GM19238 (cell line): Measurements from ENCODE around the gene C1orf146.
"Not testable (repeated sequence)": the region's sequence is repeated elsewhere in the genome, so short reads cannot be mapped to it uniquely, and the experiment has no call there.

Source experiments
- DNase-seq: peaks from one replicate; pipeline ENCODE4 v3.0.0; 2011; ENCODE audit warnings: low spot score; ENCODE audit not compliant: insufficient read length

Gene C1orf146

GRCh38 chr1:92217721-92218120, at the start of gene C1orf146:
Gene C1orf146 (plus strand): TSS chr1:92217915. CDS start chr1:92231421, 13,506 bp downstream.
- no peak for DNase-seq

GRCh38 chr1:92168657-92169056, 49.1 kb upstream of the C1orf146 start:
- no peak for DNase-seq

GRCh38 chr1:92169214-92170005, 48.3 kb upstream of the C1orf146 start:
- DNase-seq, result no peak

- no peak for DNase-seq
Measured at GRCh38 chr1:92184632-92185031, 33.1 kb upstream of the C1orf146 start.

GRCh38 chr1:92186081-92186480, 31.6 kb upstream of the C1orf146 start:
- DNase-seq, result no peak

GRCh38 chr1:92188436-92189255, 29.1 kb upstream of the C1orf146 start:
- DNase-seq, result no peak

- no peak for DNase-seq
Measured at GRCh38 chr1:92191726-92192125, 26.0 kb upstream of the C1orf146 start.

GRCh38 chr1:92192246-92192645, 25.5 kb upstream of the C1orf146 start:
- DNase-seq, result no peak

GRCh38 chr1:92194511-92194910, 23.2 kb upstream of the C1orf146 start:
- DNase-seq, result no peak

GRCh38 chr1:92201973-92202372, 15.7 kb upstream of the C1orf146 start:
- DNase-seq, result no peak

GRCh38 chr1:92203105-92203504, 14.6 kb upstream of the C1orf146 start:
- DNase-seq, result no peak

- no peak for DNase-seq
Measured at GRCh38 chr1:92210701-92211100, 7.0 kb upstream of the C1orf146 start.

- DNase-seq, result no peak
Measured at GRCh38 chr1:92211166-92211565, 6.5 kb upstream of the C1orf146 start.

GRCh38 chr1:92218559-92218958, 844 bp downstream of the C1orf146 start:
- DNase-seq, result no peak

GRCh38 chr1:92219028-92219427, 1.3 kb downstream of the C1orf146 start:
- no peak for DNase-seq

- no peak for DNase-seq
Measured at GRCh38 chr1:92228401-92228800, 10.7 kb downstream of the C1orf146 start.

GRCh38 chr1:92230736-92231135, 13.0 kb downstream of the C1orf146 start:
- DNase-seq, result no peak

GRCh38 chr1:92240034-92240433, 22.3 kb downstream of the C1orf146 start:
- DNase-seq, result no peak

GRCh38 chr1:92244376-92244775, 26.7 kb downstream of the C1orf146 start:
- DNase-seq, result no peak

- DNase-seq, result not testable (repeated sequence)
Measured at GRCh38 chr1:92254714-92255113, 37.0 kb downstream of the C1orf146 start.

- no peak for DNase-seq
Measured at GRCh38 chr1:92259350-92259749, 41.6 kb downstream of the C1orf146 start.

GRCh38 chr1:92262516-92262915, 44.8 kb downstream of the C1orf146 start:
- DNase-seq, result no peak

- no peak for DNase-seq
Measured at GRCh38 chr1:92273039-92273438, 55.3 kb downstream of the C1orf146 start.
